DOHH2 (cell line): ENCODE results near the gene TECR.

Experiments
- EZH2phosphoT487 ChIP-seq: fragments of 200-600 bp; sonication (generic); IDR thresholded peaks from 2 replicates; pipeline ENCODE4 v1.6.1; 2017; ENCODE audit warnings: borderline replicate concordance, mild to moderate bottlenecking, antibody characterized with exemption, low read length, moderate library complexity, mixed read lengths
- TF ChIP-seq, protein P1 (sequence below): fragments of 200-600 bp; sonication (generic); IDR thresholded peaks from one replicate; pipeline ENCODE4 v1.5.1; 2014; ENCODE audit warnings: antibody characterized with exemption, mild to moderate bottlenecking, low read depth, low read length; ENCODE audit not compliant: poor library complexity, severe bottlenecking

DNA sequence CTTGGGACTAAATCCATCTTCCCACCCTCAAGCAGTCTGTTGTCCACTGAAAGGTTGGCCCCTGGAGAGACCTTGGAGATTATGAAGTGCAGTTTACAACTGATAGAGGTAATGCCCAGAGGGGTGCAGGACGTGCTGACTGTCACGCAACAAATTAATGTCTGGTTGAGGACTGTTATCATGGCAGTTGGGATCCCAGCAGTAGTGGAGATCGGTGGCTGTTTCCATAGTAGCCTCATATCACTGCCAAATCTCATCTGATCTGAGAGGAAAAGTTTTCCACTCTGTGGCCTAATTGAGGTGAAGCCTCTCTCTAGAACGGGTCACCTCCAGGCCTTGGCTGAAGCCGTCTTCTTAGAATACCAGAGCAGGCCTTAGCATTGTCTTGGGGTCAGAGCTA is 4.1 kb downstream of the TECR start:
- TF ChIP-seq, protein P1, sequence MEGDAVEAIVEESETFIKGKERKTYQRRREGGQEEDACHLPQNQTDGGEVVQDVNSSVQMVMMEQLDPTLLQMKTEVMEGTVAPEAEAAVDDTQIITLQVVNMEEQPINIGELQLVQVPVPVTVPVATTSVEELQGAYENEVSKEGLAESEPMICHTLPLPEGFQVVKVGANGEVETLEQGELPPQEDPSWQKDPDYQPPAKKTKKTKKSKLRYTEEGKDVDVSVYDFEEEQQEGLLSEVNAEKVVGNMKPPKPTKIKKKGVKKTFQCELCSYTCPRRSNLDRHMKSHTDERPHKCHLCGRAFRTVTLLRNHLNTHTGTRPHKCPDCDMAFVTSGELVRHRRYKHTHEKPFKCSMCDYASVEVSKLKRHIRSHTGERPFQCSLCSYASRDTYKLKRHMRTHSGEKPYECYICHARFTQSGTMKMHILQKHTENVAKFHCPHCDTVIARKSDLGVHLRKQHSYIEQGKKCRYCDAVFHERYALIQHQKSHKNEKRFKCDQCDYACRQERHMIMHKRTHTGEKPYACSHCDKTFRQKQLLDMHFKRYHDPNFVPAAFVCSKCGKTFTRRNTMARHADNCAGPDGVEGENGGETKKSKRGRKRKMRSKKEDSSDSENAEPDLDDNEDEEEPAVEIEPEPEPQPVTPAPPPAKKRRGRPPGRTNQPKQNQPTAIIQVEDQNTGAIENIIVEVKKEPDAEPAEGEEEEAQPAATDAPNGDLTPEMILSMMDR, result no peak
- no peak for TF ChIP-seq EZH2phosphoT487
